Stimulated activated effector memory CD8-positive, alpha-beta T cell treated with anti-CD3 and anti-CD28 coated beads, Interleukin-12 subunit alpha, Interleukin-12 subunit beta, amount 100 ng/mL, for 72 hours (primary cell): Measurements from ENCODE around the gene OSTF1.

Experiments used
- ATAC-seq: fragments of 150-1000 bp; cut with Tn5 transposase; 2 replicates; pipeline ENCODE4 v1.10.0; 2021
- DNase-seq, 2 donors: peaks; one replicate each; pipeline ENCODE4 v3.0.0; 2021 to 2022; ENCODE audit warnings: low spot score in 2 of 2
- H3K27ac Mint-ChIP-seq: one replicate; pipeline ENCODE4 v1.8.0; 2022; ENCODE audit warnings: mild to moderate bottlenecking, mixed read lengths
- H3K36me3 Mint-ChIP-seq: one replicate; pipeline ENCODE4 v1.8.0; 2022; ENCODE audit warnings: mild to moderate bottlenecking, mixed read lengths
- H3K4me1 Mint-ChIP-seq: one replicate; pipeline ENCODE4 v1.8.0; 2022; ENCODE audit warnings: mixed read lengths
- H3K4me3 Mint-ChIP-seq: one replicate; pipeline ENCODE4 v1.8.0; 2022; ENCODE audit warnings: mild to moderate bottlenecking, mixed read lengths
- H3K9me3 Mint-ChIP-seq: one replicate; pipeline ENCODE4 v1.8.0; 2022; ENCODE audit warnings: mixed read lengths

The OSTF1 gene

GRCh38 chr9:75101004-75101588, 12.8 kb downstream of the OSTF1 start:
- DNase-seq (no peak), ATAC-seq (no peak)
- Mint-ChIP-seq H3K4me3 (peak overlapping the region; percentile 40), H3K9me3 (no peaks in the 10 kb centered on the region), H3K4me1 (peaks cover 73% of the 10 kb centered on the region), H3K27ac (peak overlapping the region; percentile 83), H3K36me3 (peaks cover 76% of the 10 kb centered on the region)

- Mint-ChIP-seq H3K4me1 (peaks cover 73% of the 10 kb centered on the region), H3K4me3 (peak overlapping the region; percentile 40), H3K9me3 (no peaks in the 10 kb centered on the region), H3K27ac (peak overlapping the region; percentile 83), H3K36me3 (peaks cover 83% of the 10 kb centered on the region)
- DNase-seq (no peak), ATAC-seq (peak; percentile 70)
Observed at GRCh38 chr9:75102177-75102790, 14.0 kb downstream of the OSTF1 start.

- Mint-ChIP-seq H3K36me3 (peaks cover 63% of the 10 kb centered on the region), H3K9me3 (no peaks in the 10 kb centered on the region), H3K4me3 (peak overlapping the region; percentile 45), H3K27ac (peak overlapping the region; percentile 83), H3K4me1 (peaks cover 73% of the 10 kb centered on the region)
- DNase-seq = no peak
- ATAC-seq = peak; percentile 31
Observed at GRCh38 chr9:75104607-75105006, 16.3 kb downstream of the OSTF1 start.

GRCh38 chr9:75105019-75105540, 16.8 kb downstream of the OSTF1 start:
- no peaks in the 10 kb centered on the region for H3K9me3 Mint-ChIP-seq
- DNase-seq = no peak
- peaks cover 73% of the 10 kb centered on the region for H3K4me1 Mint-ChIP-seq
- H3K36me3 Mint-ChIP-seq = peaks cover 60% of the 10 kb centered on the region
- ATAC-seq = peak; percentile 73
- peak overlapping the region; percentile 83 for H3K27ac Mint-ChIP-seq
- peak overlapping the region; percentile 45 for H3K4me3 Mint-ChIP-seq

GRCh38 chr9:75105841-75106240, 17.5 kb downstream of the OSTF1 start:
- Mint-ChIP-seq H3K27ac (peak overlapping the region; percentile 83), H3K4me3 (peak overlapping the region; percentile 45), H3K4me1 (peaks cover 73% of the 10 kb centered on the region), H3K36me3 (peaks cover 65% of the 10 kb centered on the region), H3K9me3 (no peaks in the 10 kb centered on the region)
- DNase-seq (no peak), ATAC-seq (no peak)

GRCh38 chr9:75106857-75107256, 18.5 kb downstream of the OSTF1 start:
- no peak for DNase-seq
- Mint-ChIP-seq H3K4me3 (no peak overlapping the region), H3K4me1 (peaks cover 69% of the 10 kb centered on the region), H3K36me3 (peaks cover 59% of the 10 kb centered on the region), H3K27ac (peak overlapping the region; percentile 33), H3K9me3 (no peaks in the 10 kb centered on the region)
- no peak for ATAC-seq

- peaks cover 54% of the 10 kb centered on the region for H3K36me3 Mint-ChIP-seq
- H3K27ac Mint-ChIP-seq = peak overlapping the region; percentile 48
- H3K4me3 Mint-ChIP-seq = peak overlapping the region; percentile 25
- ATAC-seq (peak; percentile 63), DNase-seq (no peak)
- H3K9me3 Mint-ChIP-seq = no peaks in the 10 kb centered on the region
- H3K4me1 Mint-ChIP-seq = peaks cover 67% of the 10 kb centered on the region
Observed at GRCh38 chr9:75108571-75108970, 20.3 kb downstream of the OSTF1 start.

GRCh38 chr9:75109210-75109839, 21.0 kb downstream of the OSTF1 start:
- Mint-ChIP-seq H3K36me3 (peaks cover 47% of the 10 kb centered on the region), H3K9me3 (no peaks in the 10 kb centered on the region), H3K4me1 (peaks cover 66% of the 10 kb centered on the region), H3K4me3 (peak overlapping the region; percentile 25), H3K27ac (peak overlapping the region; percentile 48)
- DNase-seq = no peak
- ATAC-seq = no peak

GRCh38 chr9:75111019-75111622, 22.8 kb downstream of the OSTF1 start:
- Mint-ChIP-seq H3K9me3 (no peaks in the 10 kb centered on the region), H3K27ac (peak overlapping the region; percentile 29)

GRCh38 chr9:75112789-75113188, 24.5 kb downstream of the OSTF1 start:
- Mint-ChIP-seq H3K36me3 (peaks cover 26% of the 10 kb centered on the region), H3K4me3 (peak overlapping the region; percentile 34), H3K4me1 (peaks cover 57% of the 10 kb centered on the region), H3K9me3 (no peaks in the 10 kb centered on the region), H3K27ac (peak overlapping the region; percentile 65)
- no peak for DNase-seq
- no peak for ATAC-seq

More at GRCh38 chr9:75111019-75111622, 22.8 kb downstream of the OSTF1 start:
- ATAC-seq (peak; percentile 67), DNase-seq (no peak)
- peaks cover 33% of the 10 kb centered on the region for H3K36me3 Mint-ChIP-seq
- no peak overlapping the region for H3K4me3 Mint-ChIP-seq
- H3K4me1 Mint-ChIP-seq = peaks cover 54% of the 10 kb centered on the region

- H3K4me1 Mint-ChIP-seq = peaks cover 71% of the 10 kb centered on the region
- DNase-seq (no peak), ATAC-seq (no peak)
- H3K4me3 Mint-ChIP-seq = no peak overlapping the region
- peaks cover 53% of the 10 kb centered on the region for H3K36me3 Mint-ChIP-seq
- peak overlapping the region; percentile 59 for H3K27ac Mint-ChIP-seq
- peaks cover 7% of the 10 kb centered on the region for H3K9me3 Mint-ChIP-seq
Observed at GRCh38 chr9:75116306-75116705, 28.0 kb downstream of the OSTF1 start.

- Mint-ChIP-seq H3K36me3 (peaks cover 61% of the 10 kb centered on the region), H3K27ac (peak overlapping the region; percentile 70), H3K4me3 (peak overlapping the region; percentile 34), H3K9me3 (peaks cover 7% of the 10 kb centered on the region), H3K4me1 (peaks cover 80% of the 10 kb centered on the region)
- ATAC-seq = peak; percentile 97
- no peak for DNase-seq
Observed at GRCh38 chr9:75117564-75117963, 29.2 kb downstream of the OSTF1 start.

GRCh38 chr9:75120686-75121085, 32.4 kb downstream of the OSTF1 start:
- ATAC-seq = no peak
- H3K27ac Mint-ChIP-seq = peak overlapping the region; percentile 75
- peaks cover 75% of the 10 kb centered on the region for H3K4me1 Mint-ChIP-seq
- peaks cover 7% of the 10 kb centered on the region for H3K9me3 Mint-ChIP-seq
- H3K36me3 Mint-ChIP-seq = peaks cover 65% of the 10 kb centered on the region
- H3K4me3 Mint-ChIP-seq = peak overlapping the region; percentile 23
- DNase-seq = no peak

GRCh38 chr9:75121914-75122558, 33.7 kb downstream of the OSTF1 start:
- peak overlapping the region; percentile 24 for H3K4me3 Mint-ChIP-seq
- peak overlapping the region; percentile 81 for H3K27ac Mint-ChIP-seq
- no peak for ATAC-seq
- peaks cover 7% of the 10 kb centered on the region for H3K9me3 Mint-ChIP-seq
- DNase-seq = no peak
- H3K36me3 Mint-ChIP-seq = peaks cover 71% of the 10 kb centered on the region
- H3K4me1 Mint-ChIP-seq = peaks cover 69% of the 10 kb centered on the region

- ATAC-seq (peak; percentile 55), DNase-seq (no peak)
- Mint-ChIP-seq H3K9me3 (no peaks in the 10 kb centered on the region), H3K4me1 (peaks cover 62% of the 10 kb centered on the region), H3K27ac (peak overlapping the region; percentile 45), H3K36me3 (peaks cover 69% of the 10 kb centered on the region), H3K4me3 (peak overlapping the region; percentile 13)
Observed at GRCh38 chr9:75123696-75124095, 35.4 kb downstream of the OSTF1 start.
